Germinal center (tissue), 1 donor: Measurements from ENCODE around the gene VSTM2L.

Experiments
- DNase-seq: peaks from one replicate; pipeline ENCODE4 v3.0.0; 2012; ENCODE audit warnings: mixed read lengths, low spot score

VSTM2L gene

GRCh38 chr20:37878835-37879599 lies 23.9 kb upstream of the VSTM2L start:
- DNase-seq, result no peak

- no peak for DNase-seq
Observed at GRCh38 chr20:37879843-37880242, 23.1 kb upstream of the VSTM2L start.

GRCh38 chr20:37880726-37881591 lies 22.0 kb upstream of the VSTM2L start:
- no peak for DNase-seq

- DNase-seq, result no peak
Observed at GRCh38 chr20:37881601-37882343, 21.2 kb upstream of the VSTM2L start.

- DNase-seq, result no peak
Observed at GRCh38 chr20:37882961-37883712, 19.8 kb upstream of the VSTM2L start.

- no peak for DNase-seq
Observed at GRCh38 chr20:37885042-37885441, 17.9 kb upstream of the VSTM2L start.

- DNase-seq, result no peak
Observed at GRCh38 chr20:37885593-37886503, 17.1 kb upstream of the VSTM2L start.

GRCh38 chr20:37886851-37887297 lies 16.1 kb upstream of the VSTM2L start:
- DNase-seq, result no peak

- no peak for DNase-seq
Observed at GRCh38 chr20:37888641-37889040, 14.3 kb upstream of the VSTM2L start.

GRCh38 chr20:37890108-37890507 lies 12.8 kb upstream of the VSTM2L start:
- DNase-seq, result no peak

GRCh38 chr20:37890643-37891042 lies 12.3 kb upstream of the VSTM2L start:
- DNase-seq, result no peak

- no peak for DNase-seq
Observed at GRCh38 chr20:37892001-37892400, 10.9 kb upstream of the VSTM2L start.

- no peak for DNase-seq
Observed at GRCh38 chr20:37893566-37894241, 9.2 kb upstream of the VSTM2L start.

- no peak for DNase-seq
Observed at GRCh38 chr20:37894454-37894853, 8.5 kb upstream of the VSTM2L start.

GRCh38 chr20:37895166-37895565 lies 7.8 kb upstream of the VSTM2L start:
- no peak for DNase-seq

- DNase-seq, result no peak
Observed at GRCh38 chr20:37896932-37897548, 5.9 kb upstream of the VSTM2L start.

- DNase-seq, result no peak
Observed at GRCh38 chr20:37898233-37899104, 4.5 kb upstream of the VSTM2L start.
